ENCODE measurements around the gene IGSF5. TPM values are rescaled to one million over a fixed set of nuclear protein-coding genes. Genes with fewer than 3 reads are reported as not detected.

IGSF5 gene
- total RNA-seq, 3 donors from 2014 or later, result 0.23 to 0.29 (median 0.25) TPM

- ATAC-seq (peak; percentile 65), DNase-seq (peak in 2 of 3 donors; percentile 33 to 82)
- intact Hi-C loops (cut with DNase I, micrococcal nuclease), result loop anchor here (5.0 kb wide), 1 partner anchor 199 kb away; no protein-coding TSS in a partner anchor
- no peak overlapping the region for H3K4me3 ChIP-seq
- no peaks in the 10 kb centered on the region for H3K9me3 ChIP-seq
- peaks cover 4% of the 10 kb centered on the region for H3K4me1 ChIP-seq (ENCODE audit: low read depth)
- no peaks in the 10 kb centered on the region for H3K36me3 ChIP-seq (ENCODE audit: low read depth)
- no peak for TF ChIP-seq CTCF (IDR thresholded peaks at IDR 0.05)
These were observed 29.1 kb upstream of the IGSF5 start for GRCh38 chr21:39715804-39716397.

- intact Hi-C loops (cut with DNase I, micrococcal nuclease), result no loop called here
- Histone ChIP-seq H3K4me3 (no peak overlapping the region), H3K36me3 (ENCODE audit: low read depth) (no peaks in the 10 kb centered on the region), H3K4me1 (ENCODE audit: low read depth) (peaks cover 4% of the 10 kb centered on the region), H3K9me3 (no peaks in the 10 kb centered on the region)
- no peak for TF ChIP-seq CTCF (IDR thresholded peaks at IDR 0.05)
- no peak for DNase-seq
- no peak for ATAC-seq
These were observed 24.7 kb upstream of the IGSF5 start for GRCh38 chr21:39720126-39720778.

GRCh38 chr21:39721885-39722284 is 23.1 kb upstream of the IGSF5 start:
- no peak for TF ChIP-seq CTCF (IDR thresholded peaks at IDR 0.05)
- H3K4me3 ChIP-seq, result no peak overlapping the region
- H3K9me3 ChIP-seq, result no peaks in the 10 kb centered on the region
- ATAC-seq (peak; percentile 92), DNase-seq (peak in 1 of 3 donors; percentile 66)
- no peaks in the 10 kb centered on the region for H3K36me3 ChIP-seq (ENCODE audit: low read depth)
- intact Hi-C loops (cut with DNase I, micrococcal nuclease), result no loop called here
- no peaks in the 10 kb centered on the region for H3K4me1 ChIP-seq (ENCODE audit: low read depth)

GRCh38 chr21:39724944-39725343 is 20.0 kb upstream of the IGSF5 start:
- no peak for TF ChIP-seq CTCF (IDR thresholded peaks at IDR 0.05)
- Histone ChIP-seq H3K9me3 (no peaks in the 10 kb centered on the region), H3K4me1 (ENCODE audit: low read depth) (no peaks in the 10 kb centered on the region), H3K4me3 (no peak overlapping the region), H3K36me3 (ENCODE audit: low read depth) (no peaks in the 10 kb centered on the region)
- ATAC-seq, result no peak
- no peak for DNase-seq
- intact Hi-C loops (cut with DNase I, micrococcal nuclease), result no loop called here

GRCh38 chr21:39726133-39726532 is 18.9 kb upstream of the IGSF5 start:
- intact Hi-C loops (cut with DNase I, micrococcal nuclease), result no loop called here
- Histone ChIP-seq H3K4me3 (no peak overlapping the region), H3K4me1 (ENCODE audit: low read depth) (no peaks in the 10 kb centered on the region), H3K36me3 (ENCODE audit: low read depth) (no peaks in the 10 kb centered on the region), H3K9me3 (no peaks in the 10 kb centered on the region)
- ATAC-seq (no peak), DNase-seq (no peak)
- no peak for TF ChIP-seq CTCF (IDR thresholded peaks at IDR 0.05)
